ENCODE results near the gene CACNA1F.
A peak's percentile ranks its signal among the peaks of the same experiment; 100 is the strongest.

Gene CACNA1F

DNA sequence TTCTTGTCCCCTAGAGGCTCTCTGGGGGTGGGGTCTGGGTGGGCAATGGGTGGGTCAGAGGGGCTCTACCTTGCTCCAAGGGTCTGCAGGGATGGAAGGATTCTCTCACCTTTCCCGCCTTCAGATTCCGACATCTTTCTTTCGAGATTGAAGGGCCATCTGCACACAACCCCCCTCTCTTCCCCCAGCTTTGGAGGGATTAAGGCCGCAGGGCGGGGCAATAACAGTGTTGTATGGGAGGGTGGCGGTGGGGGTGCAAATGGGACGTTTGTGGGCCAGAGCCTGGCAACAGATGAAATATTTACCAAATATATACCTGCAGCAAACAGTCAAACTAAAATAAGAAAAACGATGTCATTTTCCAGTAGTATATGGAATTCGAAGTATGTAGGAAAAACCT lies at the start of gene CACNA1F:
TSS of gene CACNA1F (minus strand) at position 165 of the 400 bp plus-strand sequence. CDS start at position 134, 31 bp downstream.
- no peak within 1 kb of the TSS for H3K4me3 ChIP-seq (ENCODE audit: low read length)
- no peaks in the 10 kb centered on the region for H3K27me3 ChIP-seq (ENCODE audit: control insufficient read depth, insufficient read depth, low read length)
- H3K9ac ChIP-seq (ENCODE audit: low read length), result no peak within 1 kb of the TSS
- H3K4me1 ChIP-seq (ENCODE audit: control insufficient read depth, insufficient read depth, low read length), result no peaks in the 10 kb centered on the region
- H3K9me3 ChIP-seq (ENCODE audit: control insufficient read depth, low read length), result no peaks in the 10 kb centered on the region
- H3K36me3 ChIP-seq (ENCODE audit: control insufficient read depth, insufficient read depth, low read length), result no peaks in the 10 kb centered on the region

DNA sequence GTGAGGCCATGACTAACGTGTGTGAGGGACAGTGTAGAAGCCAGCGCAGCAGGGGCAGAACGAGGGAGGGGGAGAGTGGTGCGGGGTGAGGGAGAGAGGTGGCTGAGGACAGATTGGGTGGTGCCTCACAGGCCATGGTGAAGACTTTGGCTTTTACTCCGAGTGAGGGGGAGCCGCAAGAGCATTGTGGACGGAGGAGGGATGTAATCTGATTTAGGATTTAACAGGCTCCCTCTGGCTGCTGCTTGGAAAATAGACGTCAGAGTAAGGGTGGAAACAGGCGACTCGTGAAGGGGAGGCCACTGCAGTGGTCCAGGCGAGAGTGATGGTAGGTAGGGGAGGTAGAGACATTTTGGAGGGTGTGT lies 49.5 kb upstream of the CACNA1F start:
- Histone ChIP-seq H3K27me3 (ENCODE audit: control insufficient read depth, insufficient read depth, low read length) (no peaks in the 10 kb centered on the region), H3K4me3 (ENCODE audit: low read length) (no peak overlapping the region), H3K9ac (ENCODE audit: low read length) (no peak overlapping the region)

DNA sequence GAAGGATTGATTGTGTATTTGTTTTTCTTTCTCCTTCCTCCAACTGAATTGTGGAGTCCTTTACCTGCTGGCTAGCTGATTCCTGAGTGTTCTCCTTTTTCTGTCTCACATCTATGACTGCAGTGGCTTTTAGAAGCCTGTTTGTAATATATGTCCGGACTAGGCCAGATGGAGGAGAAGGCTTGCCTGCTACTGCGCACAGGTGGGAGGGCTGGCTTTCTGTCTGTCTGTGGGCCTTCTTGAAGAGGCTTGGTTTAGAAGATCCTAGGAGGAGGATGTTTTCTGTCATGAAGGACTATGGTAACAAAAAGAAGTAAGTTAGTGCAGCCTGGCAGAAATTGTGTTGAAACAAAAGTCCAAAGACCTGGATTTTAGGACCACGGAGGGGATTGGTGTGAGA lies 44.9 kb upstream of the CACNA1F start:
- H3K36me3 ChIP-seq (ENCODE audit: control insufficient read depth, insufficient read depth, low read length), result no peaks in the 10 kb centered on the region
- H3K9ac ChIP-seq (ENCODE audit: low read length), result no peak overlapping the region
- peaks cover 4% of the 10 kb centered on the region for H3K4me1 ChIP-seq (ENCODE audit: control insufficient read depth, insufficient read depth, low read length)
- H3K9me3 ChIP-seq (ENCODE audit: control insufficient read depth, low read length), result no peaks in the 10 kb centered on the region
- no peaks in the 10 kb centered on the region for H3K27me3 ChIP-seq (ENCODE audit: control insufficient read depth, insufficient read depth, low read length)
- H3K4me3 ChIP-seq (ENCODE audit: low read length), result no peak overlapping the region

More for the DNA sequence above, 49.5 kb upstream of the CACNA1F start:
- no peaks in the 10 kb centered on the region for H3K9me3 ChIP-seq (ENCODE audit: control insufficient read depth, low read length)
- H3K4me1 ChIP-seq (ENCODE audit: control insufficient read depth, insufficient read depth, low read length), result no peaks in the 10 kb centered on the region
- no peaks in the 10 kb centered on the region for H3K36me3 ChIP-seq (ENCODE audit: control insufficient read depth, insufficient read depth, low read length)

DNA sequence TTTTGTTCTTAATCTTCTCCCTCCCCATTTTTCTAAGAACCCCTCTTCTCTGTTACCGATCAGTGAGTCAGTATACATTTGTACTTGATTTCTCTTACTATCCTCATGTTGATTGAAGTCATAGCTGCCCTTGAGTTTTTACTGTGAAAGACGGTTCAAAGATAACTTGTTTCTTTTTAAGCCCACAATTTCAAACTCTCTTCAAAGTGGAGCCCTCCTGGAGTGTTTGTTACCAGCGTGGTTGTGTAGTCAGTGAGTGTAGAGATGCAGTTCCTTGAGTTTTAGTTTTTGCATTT lies 44.3 kb upstream of the CACNA1F start:
- Histone ChIP-seq H3K27me3 (ENCODE audit: control insufficient read depth, insufficient read depth, low read length) (no peaks in the 10 kb centered on the region), H3K36me3 (ENCODE audit: control insufficient read depth, insufficient read depth, low read length) (no peaks in the 10 kb centered on the region), H3K4me3 (ENCODE audit: low read length) (no peak overlapping the region), H3K9me3 (ENCODE audit: control insufficient read depth, low read length) (no peaks in the 10 kb centered on the region), H3K9ac (ENCODE audit: low read length) (no peak overlapping the region), H3K4me1 (ENCODE audit: control insufficient read depth, insufficient read depth, low read length) (peaks cover 7% of the 10 kb centered on the region)

DNA sequence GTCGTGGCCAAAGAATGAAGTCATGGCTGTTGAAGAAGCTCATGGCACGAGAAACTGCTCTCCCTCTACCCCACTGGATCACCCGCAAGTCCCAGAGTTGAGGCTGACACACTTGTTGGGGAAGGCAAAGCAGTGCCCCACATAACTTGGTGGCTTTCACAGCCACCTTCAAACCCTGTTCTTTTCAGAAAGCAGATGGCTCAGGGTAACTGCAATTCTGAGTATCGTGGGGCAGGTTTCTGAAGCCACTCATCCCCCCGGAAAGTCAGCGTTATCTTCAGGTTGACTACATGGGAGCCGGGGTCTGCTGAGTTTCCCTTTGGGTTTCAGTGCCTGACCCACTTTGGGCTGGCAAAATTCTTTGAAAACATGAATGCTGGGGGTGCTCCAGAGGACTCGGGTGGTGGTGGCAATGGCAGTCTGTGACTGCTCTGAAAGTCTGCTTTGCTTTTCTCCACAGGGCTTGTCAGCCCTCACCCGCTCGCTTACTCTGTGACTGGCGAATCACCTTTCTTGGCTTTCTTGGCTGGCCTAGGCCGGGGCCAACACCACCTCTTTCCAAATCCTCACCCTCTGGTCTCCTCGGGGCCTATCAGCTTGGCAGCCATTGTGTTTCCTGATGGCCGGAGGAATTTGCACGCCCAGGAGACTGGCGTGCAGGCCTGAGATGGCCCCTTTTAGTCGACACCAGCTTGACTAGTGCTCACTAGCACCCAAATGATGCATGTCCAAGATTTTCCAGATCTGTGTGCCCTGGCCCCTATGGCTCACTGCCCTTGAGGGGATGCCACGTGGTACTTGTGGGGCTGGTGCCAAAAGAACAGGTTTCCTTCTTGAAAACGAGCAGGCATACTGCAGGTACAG lies 43.8 kb upstream of the CACNA1F start:
- H3K9ac ChIP-seq (ENCODE audit: low read length), result no peak overlapping the region
- no peaks in the 10 kb centered on the region for H3K36me3 ChIP-seq (ENCODE audit: control insufficient read depth, insufficient read depth, low read length)
- no peak overlapping the region for H3K4me3 ChIP-seq (ENCODE audit: low read length)
- H3K27me3 ChIP-seq (ENCODE audit: control insufficient read depth, insufficient read depth, low read length), result no peaks in the 10 kb centered on the region
- no peaks in the 10 kb centered on the region for H3K9me3 ChIP-seq (ENCODE audit: control insufficient read depth, low read length)
- peaks cover 12% of the 10 kb centered on the region for H3K4me1 ChIP-seq (ENCODE audit: control insufficient read depth, insufficient read depth, low read length)

DNA sequence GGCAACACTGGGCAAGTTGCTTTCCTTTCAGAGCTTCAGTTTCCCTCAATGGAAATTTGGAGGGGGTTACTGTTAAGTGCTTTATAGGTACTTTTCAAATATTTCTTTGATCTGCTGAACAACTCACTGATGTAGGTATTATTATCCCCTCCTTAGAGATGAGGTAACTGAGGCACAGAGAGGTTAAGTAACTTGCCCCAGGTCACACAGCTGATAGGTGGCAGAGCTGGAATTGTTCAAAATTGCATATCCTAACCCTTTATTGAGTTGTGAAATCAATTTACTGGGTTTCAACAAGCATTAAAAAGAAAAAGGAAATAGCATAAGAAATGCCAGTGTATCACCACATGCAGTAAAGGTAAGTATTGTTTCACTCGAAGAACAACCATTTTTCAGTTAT lies 43.1 kb upstream of the CACNA1F start:
- no peaks in the 10 kb centered on the region for H3K9me3 ChIP-seq (ENCODE audit: control insufficient read depth, low read length)
- peaks cover 18% of the 10 kb centered on the region for H3K4me1 ChIP-seq (ENCODE audit: control insufficient read depth, insufficient read depth, low read length)
- H3K36me3 ChIP-seq (ENCODE audit: control insufficient read depth, insufficient read depth, low read length), result no peaks in the 10 kb centered on the region
- H3K9ac ChIP-seq (ENCODE audit: low read length), result no peak overlapping the region
- no peaks in the 10 kb centered on the region for H3K27me3 ChIP-seq (ENCODE audit: control insufficient read depth, insufficient read depth, low read length)
- H3K4me3 ChIP-seq (ENCODE audit: low read length), result no peak overlapping the region

DNA sequence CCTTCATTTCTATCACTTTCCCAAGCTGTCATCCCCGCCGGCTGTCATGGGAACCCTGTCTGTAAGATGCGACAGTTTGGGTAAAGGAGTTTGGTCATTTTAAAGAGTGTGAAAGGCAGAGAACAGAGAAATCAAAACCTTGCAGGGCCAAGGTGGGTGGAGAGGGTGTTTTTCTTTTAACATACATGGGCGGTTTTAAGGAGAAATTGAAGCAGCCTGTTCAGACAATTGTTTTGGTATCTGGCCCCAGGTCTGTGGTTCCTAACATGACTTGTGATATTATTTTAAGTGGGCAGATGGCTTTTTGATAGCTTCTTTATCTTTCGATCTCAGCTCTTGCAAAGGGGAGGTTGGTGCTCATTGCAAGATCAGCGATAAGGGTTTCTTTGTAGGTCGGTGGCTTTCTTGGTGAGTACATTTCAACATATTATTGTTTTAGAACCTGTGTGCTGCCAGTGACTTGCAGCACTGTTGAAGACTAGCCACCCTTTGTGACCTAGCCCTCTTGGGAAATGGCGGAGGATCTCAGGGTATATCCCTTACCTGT lies 40.1 kb upstream of the CACNA1F start:
- Histone ChIP-seq H3K36me3 (ENCODE audit: control insufficient read depth, insufficient read depth, low read length) (no peaks in the 10 kb centered on the region), H3K4me1 (ENCODE audit: control insufficient read depth, insufficient read depth, low read length) (peaks cover 26% of the 10 kb centered on the region), H3K9ac (ENCODE audit: low read length) (no peak overlapping the region), H3K4me3 (ENCODE audit: low read length) (no peak overlapping the region), H3K27me3 (ENCODE audit: control insufficient read depth, insufficient read depth, low read length) (no peaks in the 10 kb centered on the region), H3K9me3 (ENCODE audit: control insufficient read depth, low read length) (no peaks in the 10 kb centered on the region)

DNA sequence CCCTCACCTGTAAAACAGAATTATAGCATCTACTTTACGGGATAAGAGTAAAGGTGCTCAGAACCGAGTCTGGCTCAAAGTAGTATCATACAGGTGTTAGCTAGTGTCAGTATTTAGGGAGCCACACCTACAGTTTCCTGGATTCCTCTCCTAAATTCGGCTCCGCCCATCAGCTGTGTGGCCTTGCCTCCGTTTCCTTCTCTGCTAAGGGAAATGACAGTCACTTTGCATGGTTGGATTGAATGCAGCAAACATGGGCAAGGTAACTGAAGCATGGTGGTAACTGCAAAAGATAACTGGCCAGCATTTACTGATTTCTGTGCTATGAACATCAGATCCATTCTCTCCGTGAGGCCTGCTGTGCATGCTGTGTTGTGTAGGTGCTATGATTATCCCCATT lies 39.3 kb upstream of the CACNA1F start:
- Histone ChIP-seq H3K9ac (ENCODE audit: low read length) (no peak overlapping the region), H3K9me3 (ENCODE audit: control insufficient read depth, low read length) (no peaks in the 10 kb centered on the region), H3K36me3 (ENCODE audit: control insufficient read depth, insufficient read depth, low read length) (no peaks in the 10 kb centered on the region), H3K27me3 (ENCODE audit: control insufficient read depth, insufficient read depth, low read length) (no peaks in the 10 kb centered on the region), H3K4me1 (ENCODE audit: control insufficient read depth, insufficient read depth, low read length) (peaks cover 26% of the 10 kb centered on the region), H3K4me3 (ENCODE audit: low read length) (no peak overlapping the region)

DNA sequence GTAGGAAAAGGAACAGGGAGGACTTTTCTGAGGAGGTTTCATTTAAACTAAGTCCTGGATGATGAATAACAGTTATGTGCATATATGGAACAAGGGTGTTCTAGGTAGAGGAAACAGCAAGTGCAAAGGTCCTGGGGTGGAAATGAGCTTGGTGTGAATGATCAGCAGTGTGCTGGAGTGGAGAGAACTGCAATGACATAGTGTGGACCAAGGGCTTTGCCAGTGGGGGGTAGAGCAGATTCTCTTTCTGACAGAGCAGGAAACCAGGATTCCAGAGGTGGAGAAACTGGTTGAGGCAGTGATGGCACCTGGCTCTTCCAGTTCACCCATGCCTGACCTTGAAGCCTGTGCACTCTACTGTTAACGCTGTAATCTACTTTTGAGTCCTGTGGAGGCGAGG lies 38.2 kb upstream of the CACNA1F start:
- Histone ChIP-seq H3K4me3 (ENCODE audit: low read length) (no peak overlapping the region), H3K4me1 (ENCODE audit: control insufficient read depth, insufficient read depth, low read length) (peaks cover 22% of the 10 kb centered on the region)

DNA sequence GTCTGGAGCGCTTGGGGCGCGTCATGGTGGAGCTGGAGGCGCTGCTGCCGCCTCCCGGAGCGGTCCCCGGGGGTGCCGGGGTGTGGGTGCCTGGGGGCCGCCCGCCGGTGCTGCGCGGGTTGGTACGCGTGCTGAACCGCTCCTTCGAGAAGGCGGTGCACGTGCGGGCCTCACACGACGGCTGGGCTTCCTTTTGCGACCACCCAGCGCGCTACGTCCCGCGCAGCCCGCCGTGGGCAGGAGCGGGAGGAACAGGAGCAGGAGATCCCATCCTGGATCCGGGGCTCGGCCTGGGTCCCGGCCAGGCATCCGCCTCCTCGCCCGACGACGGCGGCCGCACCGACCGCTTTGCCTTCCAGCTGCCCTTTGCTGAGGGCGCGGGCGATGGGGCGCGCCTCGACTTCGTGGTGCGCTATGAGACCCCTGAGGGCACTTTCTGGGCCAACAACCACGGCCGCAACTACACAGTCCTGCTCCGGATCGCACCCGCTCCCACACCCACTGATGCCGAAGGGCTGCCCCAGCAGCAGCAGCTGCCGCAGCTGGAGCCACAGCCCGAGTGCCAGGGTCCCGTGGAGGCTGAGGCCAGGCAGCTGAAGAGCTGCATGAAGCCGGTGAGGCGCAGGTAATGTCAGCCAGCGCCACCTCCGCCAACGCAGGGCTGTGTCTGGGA lies 37.2 kb upstream of the CACNA1F start:
- H3K36me3 ChIP-seq (ENCODE audit: control insufficient read depth, insufficient read depth, low read length), result no peaks in the 10 kb centered on the region
- peaks cover 22% of the 10 kb centered on the region for H3K4me1 ChIP-seq (ENCODE audit: control insufficient read depth, insufficient read depth, low read length)
- H3K27me3 ChIP-seq (ENCODE audit: control insufficient read depth, insufficient read depth, low read length), result no peaks in the 10 kb centered on the region
- H3K9ac ChIP-seq (ENCODE audit: low read length), result peak overlapping the region; percentile 76
- H3K9me3 ChIP-seq (ENCODE audit: control insufficient read depth, low read length), result no peaks in the 10 kb centered on the region
- H3K4me3 ChIP-seq (ENCODE audit: low read length), result no peak overlapping the region

More for the DNA sequence above, 38.2 kb upstream of the CACNA1F start:
- Histone ChIP-seq H3K36me3 (ENCODE audit: control insufficient read depth, insufficient read depth, low read length) (no peaks in the 10 kb centered on the region), H3K9me3 (ENCODE audit: control insufficient read depth, low read length) (no peaks in the 10 kb centered on the region), H3K27me3 (ENCODE audit: control insufficient read depth, insufficient read depth, low read length) (no peaks in the 10 kb centered on the region), H3K9ac (ENCODE audit: low read length) (no peak overlapping the region)

DNA sequence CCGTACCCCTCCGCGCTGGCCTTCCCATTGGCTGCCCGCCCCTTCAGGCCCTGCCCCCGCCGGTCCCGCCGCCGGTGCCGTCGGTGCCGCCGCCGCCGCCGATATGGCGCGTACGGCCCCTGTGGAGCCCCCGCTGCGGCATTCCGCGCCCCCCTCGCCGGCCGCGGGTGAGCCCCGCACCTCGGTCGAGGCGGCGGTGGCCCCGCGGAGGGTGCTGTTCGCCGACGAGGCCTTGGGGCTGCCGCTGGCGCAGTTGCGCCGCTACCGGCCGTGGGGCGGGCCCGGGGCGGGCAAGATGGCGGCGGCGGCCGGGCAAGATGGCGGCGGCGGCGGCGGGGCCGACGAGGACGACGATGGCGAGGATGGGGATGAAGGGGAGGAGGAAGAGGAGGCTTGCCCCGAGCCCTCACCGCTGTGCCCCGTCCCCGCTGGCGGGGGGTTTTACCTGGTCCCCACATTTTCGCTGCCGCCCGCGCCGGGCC lies 36.7 kb upstream of the CACNA1F start, which contains the start of gene PPP1R3F:
TSS of gene PPP1R3F (plus strand) at position 27 of the 482 bp plus-strand sequence. CDS start at position 104, 77 bp downstream.
- Histone ChIP-seq H3K27me3 (ENCODE audit: control insufficient read depth, insufficient read depth, low read length) (no peaks in the 10 kb centered on the region), H3K4me3 (ENCODE audit: low read length) (peak within 1 kb of the TSS; percentile 63), H3K36me3 (ENCODE audit: control insufficient read depth, insufficient read depth, low read length) (no peaks in the 10 kb centered on the region), H3K9ac (ENCODE audit: low read length) (peak within 1 kb of the TSS; percentile 76), H3K9me3 (ENCODE audit: control insufficient read depth, low read length) (no peaks in the 10 kb centered on the region), H3K4me1 (ENCODE audit: control insufficient read depth, insufficient read depth, low read length) (peaks cover 22% of the 10 kb centered on the region)

Measured in mucosa of stomach (tissue), 1 donor.